GM12878 (cell line): ENCODE data around the gene ZNF808. TPM values are rescaled to one million over a fixed set of nuclear protein-coding genes. Genes with fewer than 3 reads are reported as not detected.

Experiments used
- ATAC-seq: fragments of 200-7000 bp; cut with Tn5 transposase; 3 replicates; pipeline ENCODE4 v1.9.1; 2020; ENCODE audit warnings: mild to moderate bottlenecking, moderate library complexity
- BruUV-seq: library from RNA; stranded (reverse); fragments of 400-500 nt; replicated peaks from 2 replicates; lab custom pipeline; 2021; lab: Mats Ljungman, UMichigan
- CTCF ChIA-PET: fragments of 300-600 bp; sonication (Branson Sonifier 250); formaldehyde crosslinking; extraction: SDS; loops from one replicate; lab custom pipeline; 2021; ENCODE audit warnings: inconsistent platforms; lab: Yijun Ruan, JAX
- POLR2A ChIA-PET: fragments of 350-600 bp; formaldehyde crosslinking; extraction: SDS; loops from one replicate; lab custom pipeline; 2021; ENCODE audit warnings: inconsistent platforms; lab: Charles Lee
- RAD21 ChIA-PET: fragments of 300-600 bp; sonication (Branson Sonifier 250); formaldehyde crosslinking; loops from one replicate; lab custom pipeline; 2023; ENCODE audit warnings: antibody characterized with exemption; ENCODE audit not compliant: unreplicated experiment; lab: Charles Lee
- SMC1A ChIA-PET: fragments of 300-600 bp; sonication (Branson Sonifier 250); formaldehyde crosslinking; loops from one replicate; lab custom pipeline; 2023; ENCODE audit not compliant: unreplicated experiment, uncharacterized antibody; lab: Charles Lee
- DNase-seq: peaks from one replicate; pipeline ENCODE4 v3.0.0-alpha.2; 2011; ENCODE audit warnings: low read depth, low spot score
- FAIRE-seq: peaks from 3 replicates; lab custom pipeline; 2011; peaks lifted over from hg19 to GRCh38; lab: Jason Lieb, UNC
- H2AFZ ChIP-seq: 2 replicates; pipeline ENCODE4 v1.6.0; 2011; ENCODE audit warnings: low read depth, low read length, control low read depth; ENCODE audit not compliant: control insufficient read depth
- H3K27ac ChIP-seq: 2 replicates; pipeline ENCODE4 v1.5.1; 2011; ENCODE audit warnings: control low read depth; ENCODE audit not compliant: control insufficient read depth, insufficient read depth
- H3K27me3 ChIP-seq, 2 experiments: replicated peaks in 1 of 2; 2 replicates each; pipeline versions ENCODE4 v1.6.0 to v1.6.1; 2011; ENCODE audit warnings: low read length in 1 of 2; ENCODE audit not compliant: control insufficient read depth in 2 of 2, insufficient read depth in 2 of 2
- H3K36me3 ChIP-seq, 2 experiments: 2 replicates each; pipeline ENCODE4 v1.5.1; 2011; ENCODE audit warnings: low read length in 1 of 2; ENCODE audit not compliant: control insufficient read depth in 2 of 2, insufficient read depth in 2 of 2
- H3K4me1 ChIP-seq: 2 replicates; pipeline ENCODE4 v1.6.1; 2011; ENCODE audit warnings: mild to moderate bottlenecking, low read length, moderate library complexity, mixed read lengths; ENCODE audit not compliant: control insufficient read depth, insufficient read depth
- H3K4me2 ChIP-seq: 2 replicates; pipeline ENCODE4 v1.6.0; 2011; ENCODE audit warnings: control low read depth; ENCODE audit not compliant: control insufficient read depth, insufficient read depth
- H3K4me3 ChIP-seq: fragments of 200-600 bp; sonication (generic); 2 replicates; pipeline ENCODE4 v1.5.1; 2016
- H3K79me2 ChIP-seq: 2 replicates; pipeline ENCODE4 v1.6.0; 2011; ENCODE audit warnings: low read length; ENCODE audit not compliant: control insufficient read depth, insufficient read depth
- H3K9ac ChIP-seq: 2 replicates; pipeline ENCODE4 v1.8.0; 2011; ENCODE audit warnings: low read length, control low read depth, mixed read lengths; ENCODE audit not compliant: control insufficient read depth, insufficient read depth
- H3K9me3 ChIP-seq: replicated peaks from 3 replicates; pipeline ENCODE4 v1.5.1; 2011; ENCODE audit warnings: mild to moderate bottlenecking, low read length; ENCODE audit not compliant: control insufficient read depth, insufficient read depth
- H4K20me1 ChIP-seq: 2 replicates; pipeline ENCODE4 v1.6.0; 2011; ENCODE audit not compliant: control insufficient read depth, insufficient read depth
- ASH2L ChIP-seq: fragments of 300-600, 200-600 bp; sonication (generic); IDR thresholded peaks from 2 replicates; pipeline ENCODE4 v1.6.1; 2017; ENCODE audit warnings: low read depth, mild to moderate bottlenecking, borderline replicate concordance
- BHLHE40 ChIP-seq, 2 experiments: fragments of 450-650 bp in 1 of 2; IDR thresholded peaks; 2 replicates each; pipeline ENCODE4 v1.6.1; 2011 to 2017; ENCODE audit warnings: low read depth in 2 of 2, borderline replicate concordance in 1 of 2, improper control_type of control experiment in 1 of 2, low read length in 1 of 2, mild to moderate bottlenecking in 1 of 2
- CREM ChIP-seq: IDR thresholded peaks from 2 replicates; pipeline ENCODE4 v1.6.1; 2014; ENCODE audit warnings: antibody characterized with exemption, low read depth
- EZH2 ChIP-seq: IDR thresholded peaks from 2 replicates; pipeline ENCODE4 v1.6.1; 2012; ENCODE audit warnings: low read depth, mild to moderate bottlenecking, control low read depth, inconsistent platforms, low read length, borderline replicate concordance; ENCODE audit not compliant: control insufficient read depth
- HCFC1 ChIP-seq: fragments of 150-350 bp; IDR thresholded peaks from 2 replicates; pipeline ENCODE4 v1.6.1; 2014; ENCODE audit warnings: low read length
- HDAC2 ChIP-seq: fragments of 200-600 bp; sonication (generic); IDR thresholded peaks from 2 replicates; pipeline ENCODE4 v1.6.1; 2017
- IRF5 ChIP-seq: fragments of 450-650 bp; IDR thresholded peaks from 2 replicates; pipeline ENCODE4 v1.6.1; 2017; ENCODE audit warnings: borderline replicate concordance
- LARP7 ChIP-seq: fragments of 450-650 bp; IDR thresholded peaks from 2 replicates; pipeline ENCODE4 v1.6.1; 2017; ENCODE audit warnings: mild to moderate bottlenecking
- MTA3 ChIP-seq: IDR thresholded peaks from 2 replicates; pipeline ENCODE4 v1.6.1; 2012; ENCODE audit warnings: low read length, inconsistent platforms, borderline replicate concordance
- NFYB ChIP-seq: IDR thresholded peaks from 2 replicates; pipeline ENCODE4 v1.6.1; 2011; ENCODE audit warnings: low read depth, mild to moderate bottlenecking, low read length, improper control_type of control experiment, moderate library complexity; ENCODE audit not compliant: insufficient read depth
- NRF1 ChIP-seq: conservative IDR thresholded peaks from 2 replicates; pipeline ENCODE4 v1.6.1; 2011; ENCODE audit warnings: mild to moderate bottlenecking, low read depth, low read length, improper control_type of control experiment
- POLR2A ChIP-seq: IDR thresholded peaks from 2 replicates; pipeline ENCODE4 v1.6.1; 2011; ENCODE audit warnings: low read depth, mild to moderate bottlenecking, low read length
- POU2F2 ChIP-seq: IDR thresholded peaks from 3 replicates; pipeline ENCODE4 v1.6.1; 2011; ENCODE audit warnings: low read depth, mild to moderate bottlenecking, low read length, borderline replicate concordance
- RAD51 ChIP-seq: fragments of 450-650 bp; IDR thresholded peaks from 2 replicates; pipeline ENCODE4 v1.6.1; 2016; ENCODE audit warnings: moderate library complexity, mild to moderate bottlenecking, inconsistent platforms
- SMAD5 ChIP-seq: IDR thresholded peaks from 2 replicates; pipeline ENCODE4 v1.6.1; 2016; ENCODE audit warnings: antibody characterized with exemption, low read depth
- SMC3 ChIP-seq: IDR thresholded peaks from 2 replicates; pipeline ENCODE4 v1.6.1; 2011; ENCODE audit warnings: low read length, improper control_type of control experiment, borderline replicate concordance
- TARDBP ChIP-seq: IDR thresholded peaks from 2 replicates; pipeline ENCODE4 v1.6.1; 2016; ENCODE audit warnings: borderline replicate concordance
- TCF7 ChIP-seq: IDR thresholded peaks from 2 replicates; pipeline ENCODE4 v1.6.1; 2014; ENCODE audit warnings: antibody characterized with exemption, borderline replicate concordance
- USF2 ChIP-seq: IDR thresholded peaks from 2 replicates; pipeline ENCODE4 v1.6.1; 2011; ENCODE audit warnings: low read depth, low read length, improper control_type of control experiment, borderline replicate concordance
- YBX1 ChIP-seq: fragments of 450-650 bp; IDR thresholded peaks from 2 replicates; pipeline ENCODE4 v1.6.1; 2016; ENCODE audit warnings: antibody characterized with exemption
- ZNF24 ChIP-seq: fragments of 450-650 bp; IDR thresholded peaks from 2 replicates; pipeline ENCODE4 v1.6.1; 2017; ENCODE audit warnings: antibody characterized with exemption, mild to moderate bottlenecking
- ZNF384 ChIP-seq: IDR thresholded peaks from 2 replicates; pipeline ENCODE4 v1.6.1; 2012; ENCODE audit warnings: low read depth, mild to moderate bottlenecking, low read length, improper control_type of control experiment, borderline replicate concordance
- WGBS: methylation state at CpG from one replicate; pipeline ENCODE4 v1.1.6; 2016; ENCODE audit warnings: low lambda C conversion rate; ENCODE audit not compliant: insufficient replicate concordance, insufficient coverage; ENCODE audit errors: missing lambda C conversion rate; 5-methylcytosine and 5-hydroxymethylcytosine counted together
- in situ Hi-C: fragments of 300-500 bp; cut with MboI; formaldehyde crosslinking; loops from 9 replicates; pipeline ENCODE4 v1.14.3; 2018; ENCODE audit warnings: mixed read lengths
- intact Hi-C: fragments of 100-400 bp; cut with micrococcal nuclease; formaldehyde crosslinking; loops from one replicate; pipeline ENCODE4 v1.14.2; 2022; ENCODE audit not compliant: unreplicated experiment
- polyA plus RNA-seq, 11 experiments: library from polyadenylated mRNA; depleted of rRNA in 4 of 11; unstranded in 6 of 11; stranded (reverse) in 5 of 11; fragments of >200 nt; fragmentation: Nextera tagmentation in 4 of 11; fragmentation: Illumina TruSeq in 1 of 11; extraction: Ambion mirVana in 4 of 11; extraction: Trizol in 1 of 11; gene quantifications; 1 replicate in 1 of 11; 2 replicates in 10 of 11; pipeline versions ENCODE4 v1.2.1 to v1.2.3, GENCODE V29; 2011 to 2016; ENCODE audit warnings: inconsistent platforms in 2 of 11, missing spikeins in 2 of 11, low read depth in 1 of 11
- total RNA-seq, 4 experiments: library from RNA; depleted of rRNA in 3 of 4; stranded (reverse); fragments of >200 nt in 3 of 4; fragmentation: Illumina TruSeq in 1 of 4; extraction: Trizol in 1 of 4; gene quantifications; 2 replicates each; pipeline versions ENCODE4 v1.2.1 to v1.2.3, GENCODE V29; 2013 to 2021
- TF ChIP-seq, protein P1 (sequence below): IDR thresholded peaks from 2 replicates; pipeline ENCODE4 v1.6.1; 2012; ENCODE audit warnings: low read depth, low read length, improper control_type of control experiment

The ZNF808 gene
- total and polyA plus RNA-seq, 10 of the 15 experiments (the other 5 are each of a cell fraction or from before 2014, with no cell fraction given), result 2.1 to 20.2 (median 7.2) TPM

GRCh38 chr19:52601025-52601973 lies 73.8 kb downstream of the ZNF808 start:
- peak overlapping the region; percentile 16 for H3K27ac ChIP-seq
- no peaks in the 10 kb centered on the region for H3K36me3 ChIP-seq
- TSS peak; percentile 58 for BruUV-seq
- H3K9me3 ChIP-seq, result peaks cover 12% of the 10 kb centered on the region
- ChIA-PET POLR2A (interaction anchor here (0.7 to 1.2 kb wide), 2 partner anchors 90 to 326 kb away, joined by 4 read pairs; no protein-coding TSS in a partner anchor), RAD21 (interaction anchor here (1.9 kb wide), 1 partner anchor 91 kb away, joined by 10 read pairs; no protein-coding TSS in a partner anchor), SMC1A (interaction anchor here (0.6 to 1.1 kb wide), 3 partner anchors 73 to 337 kb away, joined by 3 to 5 read pairs (median 3); no protein-coding TSS in a partner anchor), CTCF (interaction anchor here (0.6 to 1.6 kb wide), 7 partner anchors 32 to 461 kb away, joined by 3 to 4 read pairs (median 3); partner anchors contain the start of genes ZNF610, ZNF616 and ZNF83)
- peak overlapping the region; percentile 64 for H3K4me3 ChIP-seq
- under 1% methylated on average over 39 of the region's 62 CpGs for WGBS
- intact Hi-C loops, result loop anchor here (5.0 kb wide), 1 partner anchor 91 kb away; no protein-coding TSS in a partner anchor
- no peaks in the 10 kb centered on the region for H3K79me2 ChIP-seq
- H3K27me3 ChIP-seq, result no peaks in the 10 kb centered on the region
- ATAC-seq (peak; percentile 99), FAIRE-seq (no peak), DNase-seq (peak; percentile 60)
- no peaks in the 10 kb centered on the region for H3K4me1 ChIP-seq
- in situ Hi-C loops, result no loop called here
- H3K9ac ChIP-seq, result peak overlapping the region; percentile 66
- peak overlapping the region; percentile 74 for H2AFZ ChIP-seq
- no peaks in the 10 kb centered on the region for H4K20me1 ChIP-seq
- H3K4me2 ChIP-seq, result peak overlapping the region; percentile 98
- peak; percentile 27; the same call in 1 of the 2 replicates for TF ChIP-seq SMC3
- TF ChIP-seq HDAC2, result no peak
- peak; percentile 64; the same call in 2 of the 3 replicates for TF ChIP-seq POU2F2
- TF ChIP-seq LARP7, result no peak
- TF ChIP-seq NRF1, result 0 out of 2 replicates have a peak, but pooled peaks have one; percentile 35
- TF ChIP-seq POLR2A, result peak; percentile 80
- no peak for TF ChIP-seq ASH2L
- no peak for TF ChIP-seq ZNF24
- no peak for TF ChIP-seq NFYB
- TF ChIP-seq MTA3, result no peak
- TF ChIP-seq BHLHE40 (IDR thresholded peaks at IDR 0.05; ENCODE audit: borderline replicate concordance in 1 of 2, low read depth in 2 of 2, low read length in 1 of 2), result no peak
- TF ChIP-seq TCF7, result no peak
- TF ChIP-seq CREM, result no peak
- TF ChIP-seq RAD51, result no peak
- TF ChIP-seq TARDBP, result no peak
- TF ChIP-seq EZH2, result no peak
- TF ChIP-seq, protein P1, sequence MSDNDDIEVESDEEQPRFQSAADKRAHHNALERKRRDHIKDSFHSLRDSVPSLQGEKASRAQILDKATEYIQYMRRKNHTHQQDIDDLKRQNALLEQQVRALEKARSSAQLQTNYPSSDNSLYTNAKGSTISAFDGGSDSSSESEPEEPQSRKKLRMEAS, result no peak
- TF ChIP-seq HCFC1, result no peak
- no peak for TF ChIP-seq ZNF384
- TF ChIP-seq USF2, result no peak
- TF ChIP-seq YBX1, result no peak
- TF ChIP-seq SMAD5, result peak; percentile 66; the same call in 1 of the 2 replicates
- TF ChIP-seq IRF5, result no peak
